ENCODE results near the gene EPHB1. TPM values are rescaled to one million over a fixed set of nuclear protein-coding genes. Genes with fewer than 3 reads are reported as not detected.

EPHB1 gene
- total RNA-seq, 1 experiment from 2014 or later = 0.86 TPM

DNA sequence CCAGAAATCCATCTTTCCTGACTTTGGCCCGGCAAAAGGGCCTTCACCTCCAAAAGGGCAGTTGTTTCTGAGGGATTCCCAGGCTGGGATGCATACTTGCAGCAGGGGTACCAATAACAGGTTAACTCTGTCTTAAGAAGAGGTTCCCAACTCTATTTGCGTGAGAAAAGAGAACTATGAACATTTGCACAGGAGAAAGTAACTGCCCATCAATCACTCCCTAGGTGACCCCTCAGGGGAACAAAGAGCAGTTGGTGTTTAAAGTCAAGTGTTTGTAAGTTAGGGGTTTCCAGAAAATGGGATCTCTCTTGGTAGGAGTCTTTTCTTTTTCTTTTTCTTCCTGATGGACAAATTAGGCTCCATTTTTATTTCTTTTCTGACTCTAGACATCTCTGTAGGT is 97.3 kb downstream of the EPHB1 start (continued):
- TF ChIP-seq, protein P1, sequence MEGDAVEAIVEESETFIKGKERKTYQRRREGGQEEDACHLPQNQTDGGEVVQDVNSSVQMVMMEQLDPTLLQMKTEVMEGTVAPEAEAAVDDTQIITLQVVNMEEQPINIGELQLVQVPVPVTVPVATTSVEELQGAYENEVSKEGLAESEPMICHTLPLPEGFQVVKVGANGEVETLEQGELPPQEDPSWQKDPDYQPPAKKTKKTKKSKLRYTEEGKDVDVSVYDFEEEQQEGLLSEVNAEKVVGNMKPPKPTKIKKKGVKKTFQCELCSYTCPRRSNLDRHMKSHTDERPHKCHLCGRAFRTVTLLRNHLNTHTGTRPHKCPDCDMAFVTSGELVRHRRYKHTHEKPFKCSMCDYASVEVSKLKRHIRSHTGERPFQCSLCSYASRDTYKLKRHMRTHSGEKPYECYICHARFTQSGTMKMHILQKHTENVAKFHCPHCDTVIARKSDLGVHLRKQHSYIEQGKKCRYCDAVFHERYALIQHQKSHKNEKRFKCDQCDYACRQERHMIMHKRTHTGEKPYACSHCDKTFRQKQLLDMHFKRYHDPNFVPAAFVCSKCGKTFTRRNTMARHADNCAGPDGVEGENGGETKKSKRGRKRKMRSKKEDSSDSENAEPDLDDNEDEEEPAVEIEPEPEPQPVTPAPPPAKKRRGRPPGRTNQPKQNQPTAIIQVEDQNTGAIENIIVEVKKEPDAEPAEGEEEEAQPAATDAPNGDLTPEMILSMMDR (IDR thresholded peaks at IDR 0.05 in 2 of 3, conservative IDR thresholded peaks at IDR 0.05 in 1 of 3; ENCODE audit: borderline replicate concordance in 1 of 3, insufficient read depth in 1 of 3, low read depth in 2 of 3, low read length in 2 of 3) = no peak

DNA sequence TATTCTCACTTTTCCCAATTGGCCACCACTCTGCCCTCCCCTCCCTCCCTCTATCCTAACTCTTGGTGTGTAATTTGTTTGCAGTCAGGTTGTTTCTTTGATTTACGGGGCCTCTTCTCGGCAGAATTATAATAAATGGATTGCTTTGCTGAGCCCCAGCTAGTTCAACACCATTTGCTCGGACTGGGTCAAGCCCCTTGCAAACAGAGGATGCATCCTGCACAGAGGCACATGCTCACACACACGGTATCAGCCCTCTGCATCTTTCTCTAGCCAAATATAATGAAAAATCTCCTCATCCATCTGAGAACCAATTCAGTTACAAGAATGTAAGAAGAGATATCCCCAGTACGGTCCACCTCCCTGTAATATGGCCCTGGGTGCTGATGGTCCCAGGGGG is 97.7 kb downstream of the EPHB1 start:
- no peak for ATAC-seq

More for the DNA sequence above, 97.7 kb downstream of the EPHB1 start:
- ChIA-PET RAD21 (ENCODE audit: low non-redundant PET in 1 of 2, low total read pairs in 2 of 2, uncharacterized antibody in 2 of 2, unreplicated experiment in 2 of 2) (no interaction called here), CTCF (no interaction called here), POLR2A (no interaction called here)
- Histone ChIP-seq H3K9me3 (ENCODE audit: control insufficient read depth in 1 of 2, insufficient read depth in 1 of 2, low read depth in 1 of 2, low read length in 2 of 2) (no peaks in the 10 kb centered on the region; a peak in 1 of 4 replicates), H3K4me3 (replicated peaks in 1 of 2; ENCODE audit: low read depth in 1 of 2, low read length in 2 of 2) (no peak overlapping the region), H3K79me2 (ENCODE audit: insufficient read depth, low read length) (no peaks in the 10 kb centered on the region), H3K4me1 (ENCODE audit: control insufficient read depth in 1 of 2, insufficient read depth in 2 of 2, low read length in 2 of 2) (no peaks in the 10 kb centered on the region), H4K20me1 (ENCODE audit: insufficient read depth) (no peaks in the 10 kb centered on the region), H3K36me3 (ENCODE audit: control insufficient read depth in 1 of 2, insufficient read depth in 2 of 2, low read length in 2 of 2) (no peaks in the 10 kb centered on the region), H3K4me2 (ENCODE audit: low read length) (no peak overlapping the region), H3K27me3 (ENCODE audit: insufficient read depth, low read length) (peaks cover 39% of the 10 kb centered on the region), H3K9ac (ENCODE audit: low read length) (no peak overlapping the region), H3K9me2 (ENCODE audit: insufficient read depth) (no peaks in the 10 kb centered on the region), H2AFZ (ENCODE audit: low read depth, low read length, poor library complexity, severe bottlenecking) (no peak overlapping the region), H3K27ac (ENCODE audit: low read depth, low read length) (no peak overlapping the region)
- BruUV-seq (replicated peaks) = no TSS peak
- intact Hi-C loops (cut with micrococcal nuclease) = no loop called here
- TF ChIP-seq YY1 (IDR thresholded peaks at IDR 0.05; ENCODE audit: extremely low read depth, insufficient replicate concordance, low read depth, low read length) (no peak), ZFX (IDR thresholded peaks at IDR 0.05) (no peak), EGR1 (IDR thresholded peaks at IDR 0.05; ENCODE audit: low read depth) (no peak), POLR2A (IDR thresholded peaks at IDR 0.05; ENCODE audit: borderline replicate concordance, extremely low read depth, insufficient read depth, insufficient read length) (no peak), EZH2phosphoT487 (IDR thresholded peaks at IDR 0.05; ENCODE audit: borderline replicate concordance) (no peak), ZNF274 (IDR thresholded peaks at IDR 0.05; ENCODE audit: low read depth, low read length) (no peak), EZH2 (IDR thresholded peaks at IDR 0.05) (no peak), ELF1 (IDR thresholded peaks at IDR 0.05; ENCODE audit: borderline replicate concordance, low read depth) (no peak), JUND (IDR thresholded peaks at IDR 0.05) (no peak), TCF7L2 (IDR thresholded peaks at IDR 0.05; ENCODE audit: borderline replicate concordance, extremely low read depth, insufficient read depth, insufficient read length) (no peak)
- TF ChIP-seq, protein P2, sequence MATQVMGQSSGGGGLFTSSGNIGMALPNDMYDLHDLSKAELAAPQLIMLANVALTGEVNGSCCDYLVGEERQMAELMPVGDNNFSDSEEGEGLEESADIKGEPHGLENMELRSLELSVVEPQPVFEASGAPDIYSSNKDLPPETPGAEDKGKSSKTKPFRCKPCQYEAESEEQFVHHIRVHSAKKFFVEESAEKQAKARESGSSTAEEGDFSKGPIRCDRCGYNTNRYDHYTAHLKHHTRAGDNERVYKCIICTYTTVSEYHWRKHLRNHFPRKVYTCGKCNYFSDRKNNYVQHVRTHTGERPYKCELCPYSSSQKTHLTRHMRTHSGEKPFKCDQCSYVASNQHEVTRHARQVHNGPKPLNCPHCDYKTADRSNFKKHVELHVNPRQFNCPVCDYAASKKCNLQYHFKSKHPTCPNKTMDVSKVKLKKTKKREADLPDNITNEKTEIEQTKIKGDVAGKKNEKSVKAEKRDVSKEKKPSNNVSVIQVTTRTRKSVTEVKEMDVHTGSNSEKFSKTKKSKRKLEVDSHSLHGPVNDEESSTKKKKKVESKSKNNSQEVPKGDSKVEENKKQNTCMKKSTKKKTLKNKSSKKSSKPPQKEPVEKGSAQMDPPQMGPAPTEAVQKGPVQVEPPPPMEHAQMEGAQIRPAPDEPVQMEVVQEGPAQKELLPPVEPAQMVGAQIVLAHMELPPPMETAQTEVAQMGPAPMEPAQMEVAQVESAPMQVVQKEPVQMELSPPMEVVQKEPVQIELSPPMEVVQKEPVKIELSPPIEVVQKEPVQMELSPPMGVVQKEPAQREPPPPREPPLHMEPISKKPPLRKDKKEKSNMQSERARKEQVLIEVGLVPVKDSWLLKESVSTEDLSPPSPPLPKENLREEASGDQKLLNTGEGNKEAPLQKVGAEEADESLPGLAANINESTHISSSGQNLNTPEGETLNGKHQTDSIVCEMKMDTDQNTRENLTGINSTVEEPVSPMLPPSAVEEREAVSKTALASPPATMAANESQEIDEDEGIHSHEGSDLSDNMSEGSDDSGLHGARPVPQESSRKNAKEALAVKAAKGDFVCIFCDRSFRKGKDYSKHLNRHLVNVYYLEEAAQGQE (IDR thresholded peaks at IDR 0.05; ENCODE audit: low read depth) = no peak
- TF ChIP-seq, protein P1 (IDR thresholded peaks at IDR 0.05 in 2 of 3, conservative IDR thresholded peaks at IDR 0.05 in 1 of 3; ENCODE audit: borderline replicate concordance in 1 of 3, insufficient read depth in 1 of 3, low read depth in 2 of 3, low read length in 2 of 3) = no peak
- TF ChIP-seq, protein P3, sequence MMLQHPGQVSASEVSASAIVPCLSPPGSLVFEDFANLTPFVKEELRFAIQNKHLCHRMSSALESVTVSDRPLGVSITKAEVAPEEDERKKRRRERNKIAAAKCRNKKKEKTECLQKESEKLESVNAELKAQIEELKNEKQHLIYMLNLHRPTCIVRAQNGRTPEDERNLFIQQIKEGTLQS (IDR thresholded peaks at IDR 0.05) = no peak
- TF ChIP-seq, protein P4, sequence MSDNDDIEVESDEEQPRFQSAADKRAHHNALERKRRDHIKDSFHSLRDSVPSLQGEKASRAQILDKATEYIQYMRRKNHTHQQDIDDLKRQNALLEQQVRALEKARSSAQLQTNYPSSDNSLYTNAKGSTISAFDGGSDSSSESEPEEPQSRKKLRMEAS (IDR thresholded peaks at IDR 0.05) = no peak
- DNase-seq (ENCODE audit: low read depth, low spot score) = no peak

Measured in HCT116 (cell line).